Measurements from ENCODE around the gene GNLY. TPM values are rescaled to one million over a fixed set of nuclear protein-coding genes. Genes with fewer than 3 reads are reported as not detected.
"Not testable (repeated sequence)": the region's sequence is repeated elsewhere in the genome, so short reads cannot be mapped to it uniquely, and the experiment has no call there.

GNLY gene
- total RNA-seq, 2 donors from 2014 or later = not detected

- H3K4me3 ChIP-seq (ENCODE audit: low read length) = no peak overlapping the region
- no peaks in the 10 kb centered on the region for H3K9me3 Mint-ChIP-seq
- TF ChIP-seq CTCF (conservative IDR thresholded peaks at IDR 0.05) = no peak
- 83 to 88% methylated on average over 2 to 3 of the region's 3 CpGs for WGBS, 2 experiments (ENCODE audit: insufficient coverage in 1 of 2, insufficient read length in 1 of 2)
- H3K27me3 ChIP-seq (ENCODE audit: control insufficient read depth, insufficient read depth, low read length, poor library complexity, severe bottlenecking) = no peaks in the 10 kb centered on the region
- H3K4me1 ChIP-seq (ENCODE audit: control insufficient read depth, insufficient read depth, low read length) = peaks cover 7% of the 10 kb centered on the region
- no peak overlapping the region for H3K9ac ChIP-seq (ENCODE audit: extremely low read depth, low read length, poor library complexity, severe bottlenecking)
- peaks cover 13% of the 10 kb centered on the region for H3K4me1 Mint-ChIP-seq
- peak overlapping the region; percentile 33 for H3K27ac Mint-ChIP-seq
- H3K36me3 ChIP-seq (ENCODE audit: control insufficient read depth, insufficient read depth, low read length) = no peaks in the 10 kb centered on the region
- H3K27me3 Mint-ChIP-seq (ENCODE audit: insufficient read depth) = no peaks in the 10 kb centered on the region
- no peak overlapping the region for H3K4me3 Mint-ChIP-seq
- H3K27ac ChIP-seq (ENCODE audit: low read depth, low read length) = no peak overlapping the region
- DNase-seq = no peak
- H3K9me3 ChIP-seq (ENCODE audit: control insufficient read depth, low read length) = no peaks in the 10 kb centered on the region
- H3K36me3 Mint-ChIP-seq (ENCODE audit: low read depth) = no peaks in the 10 kb centered on the region
Measured at GRCh38 chr2:85668857-85669142, 25.4 kb upstream of the GNLY start.

- H3K9ac ChIP-seq (ENCODE audit: extremely low read depth, low read length, poor library complexity, severe bottlenecking) = no peak overlapping the region
- no peak overlapping the region for H3K27ac ChIP-seq (ENCODE audit: low read depth, low read length)
- H3K9me3 ChIP-seq (ENCODE audit: control insufficient read depth, low read length) = no peaks in the 10 kb centered on the region
- no peaks in the 10 kb centered on the region for H3K36me3 ChIP-seq (ENCODE audit: control insufficient read depth, insufficient read depth, low read length)
- H3K4me1 Mint-ChIP-seq = peaks cover 14% of the 10 kb centered on the region
- no peak overlapping the region for H3K4me3 Mint-ChIP-seq
- H3K4me1 ChIP-seq (ENCODE audit: control insufficient read depth, insufficient read depth, low read length) = peaks cover 7% of the 10 kb centered on the region
- no peak overlapping the region for H3K4me3 ChIP-seq (ENCODE audit: low read length)
- H3K27me3 ChIP-seq (ENCODE audit: control insufficient read depth, insufficient read depth, low read length, poor library complexity, severe bottlenecking) = no peaks in the 10 kb centered on the region
- WGBS, 2 experiments (ENCODE audit: insufficient coverage in 1 of 2, insufficient read length in 1 of 2) = 93 to 100% methylated on average over 4 to 5 of the region's 5 CpGs
- no peak for TF ChIP-seq CTCF (conservative IDR thresholded peaks at IDR 0.05)
- no peaks in the 10 kb centered on the region for H3K36me3 Mint-ChIP-seq (ENCODE audit: low read depth)
- no peak for DNase-seq
- no peaks in the 10 kb centered on the region for H3K9me3 Mint-ChIP-seq
- H3K27me3 Mint-ChIP-seq (ENCODE audit: insufficient read depth) = no peaks in the 10 kb centered on the region
- no peak overlapping the region for H3K27ac Mint-ChIP-seq
Measured at GRCh38 chr2:85669549-85669948, 24.6 kb upstream of the GNLY start.

- not testable (repeated sequence) for H3K4me1 ChIP-seq (ENCODE audit: control insufficient read depth, insufficient read depth, low read length); H3K27me3 ChIP-seq (ENCODE audit: control insufficient read depth, insufficient read depth, low read length, poor library complexity, severe bottlenecking); H3K4me3 Mint-ChIP-seq; H3K27ac Mint-ChIP-seq; H3K36me3 ChIP-seq (ENCODE audit: control insufficient read depth, insufficient read depth, low read length); H3K9me3 ChIP-seq (ENCODE audit: control insufficient read depth, low read length); H3K27me3 Mint-ChIP-seq (ENCODE audit: insufficient read depth); DNase-seq; H3K36me3 Mint-ChIP-seq (ENCODE audit: low read depth); H3K9me3 Mint-ChIP-seq; H3K9ac ChIP-seq (ENCODE audit: extremely low read depth, low read length, poor library complexity, severe bottlenecking); H3K27ac ChIP-seq (ENCODE audit: low read depth, low read length); H3K4me3 ChIP-seq (ENCODE audit: low read length)
- WGBS, 2 experiments (ENCODE audit: insufficient coverage in 1 of 2, insufficient read length in 1 of 2) = 88 to 89% methylated on average over 8 to 11 of the region's 13 CpGs
- H3K4me1 Mint-ChIP-seq = peaks cover 14% of the 10 kb centered on the region
Measured at GRCh38 chr2:85670416-85670815, 23.7 kb upstream of the GNLY start.

DNA sequence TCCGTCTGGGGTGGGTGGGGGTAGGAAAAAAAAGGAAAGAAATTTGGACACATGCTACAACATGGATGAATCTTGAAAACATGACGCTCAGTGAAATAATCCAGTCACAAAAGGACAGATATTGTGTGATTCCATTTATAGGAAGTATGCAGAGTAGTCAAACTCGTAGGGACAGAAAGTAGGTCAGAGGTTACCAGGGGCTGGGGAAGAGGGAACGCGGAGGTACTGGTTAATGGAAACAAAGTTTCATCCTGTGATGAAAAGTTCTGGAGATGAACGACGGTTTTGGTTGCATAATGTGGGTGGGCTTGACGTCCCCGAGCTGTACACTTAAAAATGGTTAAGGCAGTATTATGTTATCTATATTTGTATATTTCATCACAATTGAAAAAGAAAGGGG is 21.7 kb upstream of the GNLY start:
- TF ChIP-seq CTCF (conservative IDR thresholded peaks at IDR 0.05) = no peak
- 81 to 90% methylated on average over 5 to 9 of the region's 9 CpGs for WGBS, 2 experiments (ENCODE audit: insufficient coverage in 1 of 2, insufficient read length in 1 of 2)
- Histone ChIP-seq H3K27ac (ENCODE audit: low read depth, low read length) (no peak overlapping the region), H3K36me3 (ENCODE audit: control insufficient read depth, insufficient read depth, low read length) (no peaks in the 10 kb centered on the region), H3K27me3 (ENCODE audit: control insufficient read depth, insufficient read depth, low read length, poor library complexity, severe bottlenecking) (no peaks in the 10 kb centered on the region), H3K9me3 (ENCODE audit: control insufficient read depth, low read length) (no peaks in the 10 kb centered on the region), H3K9ac (ENCODE audit: extremely low read depth, low read length, poor library complexity, severe bottlenecking) (no peak overlapping the region), H3K4me1 (ENCODE audit: control insufficient read depth, insufficient read depth, low read length) (peaks cover 7% of the 10 kb centered on the region), H3K4me3 (ENCODE audit: low read length) (no peak overlapping the region)
- H3K4me3 Mint-ChIP-seq = no peak overlapping the region
- no peaks in the 10 kb centered on the region for H3K9me3 Mint-ChIP-seq
- no peak overlapping the region for H3K27ac Mint-ChIP-seq
- H3K27me3 Mint-ChIP-seq (ENCODE audit: insufficient read depth) = no peaks in the 10 kb centered on the region
- peaks cover 14% of the 10 kb centered on the region for H3K4me1 Mint-ChIP-seq
- DNase-seq = no peak
- H3K36me3 Mint-ChIP-seq (ENCODE audit: low read depth) = no peaks in the 10 kb centered on the region

Measured in endodermal cell (in vitro differentiated cells).